Tibial nerve (tissue), 4 donors: ENCODE results near the gene TMUB1. TPM values are rescaled to one million over a fixed set of nuclear protein-coding genes. Genes with fewer than 3 reads are reported as not detected.

ENCODE experiments used
- DNase-seq, 2 donors: peaks; one replicate each; pipeline ENCODE4 v3.0.0-alpha.2; 2019; ENCODE audit warnings: low spot score in 2 of 2
- H3K27ac ChIP-seq, 4 donors: fragments of 200-600 bp; sonication (generic) in 3 of 4; one replicate each; pipeline ENCODE4 v1.5.1; 2017 to 2019; ENCODE audit warnings: mild to moderate bottlenecking in 1 of 4
- H3K27me3 ChIP-seq, 2 donors: fragments of 200-600 bp; sonication (generic) in 1 of 2; one replicate each; pipeline versions ENCODE4 v1.5.1 to v1.6.0; 2017 to 2019
- H3K36me3 ChIP-seq, 3 donors: fragments of 200-600 bp; sonication (generic); one replicate each; pipeline ENCODE4 v1.5.1; 2018 to 2019
- H3K4me1 ChIP-seq, 4 donors: fragments of 200-600 bp; sonication (generic) in 3 of 4; one replicate each; pipeline ENCODE4 v1.5.1; 2017 to 2019
- H3K4me3 ChIP-seq, 4 donors: fragments of 200-600 bp; sonication (generic) in 3 of 4; one replicate each; pipeline ENCODE4 v1.5.1; 2017 to 2019; ENCODE audit warnings: mild to moderate bottlenecking in 1 of 4, moderate library complexity in 1 of 4
- H3K9me3 ChIP-seq, 4 donors: fragments of 200-600 bp; sonication (generic) in 3 of 4; one replicate each; pipeline ENCODE4 v1.5.1; 2017 to 2019
- EP300 ChIP-seq, 2 donors: sonication (generic); formaldehyde crosslinking; IDR thresholded peaks; one replicate each; pipeline ENCODE4 v1.6.1; 2017; ENCODE audit warnings: antibody characterized with exemption in 2 of 2, mild to moderate bottlenecking in 1 of 2
- POLR2A ChIP-seq, 2 donors: fragments of 450-650 bp; IDR thresholded peaks; one replicate each; pipeline ENCODE4 v1.6.1; 2017; ENCODE audit warnings: antibody characterized with exemption in 2 of 2, mild to moderate bottlenecking in 2 of 2, moderate library complexity in 2 of 2
- WGBS, 2 donors: methylation state at CpG; one replicate each; pipeline ENCODE4 v1.1.5; 2018; 5-methylcytosine and 5-hydroxymethylcytosine counted together
- total RNA-seq, 4 donors: library from RNA; depleted of rRNA; stranded (reverse); fragments of >200 nt; gene quantifications; one replicate each; pipeline ENCODE4 v1.1.0, GENCODE V29; 2016
- TF ChIP-seq, protein P1 (sequence below), 5 experiments: fragments of 200-600 bp in 3 of 5; fragments of 450-650 bp in 2 of 5; sonication (generic) in 3 of 5; IDR thresholded peaks; one replicate each; pipeline ENCODE4 v1.5.1; 2016 to 2019; ENCODE audit warnings: antibody characterized with exemption in 5 of 5, mild to moderate bottlenecking in 3 of 5, moderate library complexity in 2 of 5

Gene TMUB1
- total RNA-seq, 4 donors from 2014 or later = 24.3 to 61.5 (median 33.8) TPM

DNA sequence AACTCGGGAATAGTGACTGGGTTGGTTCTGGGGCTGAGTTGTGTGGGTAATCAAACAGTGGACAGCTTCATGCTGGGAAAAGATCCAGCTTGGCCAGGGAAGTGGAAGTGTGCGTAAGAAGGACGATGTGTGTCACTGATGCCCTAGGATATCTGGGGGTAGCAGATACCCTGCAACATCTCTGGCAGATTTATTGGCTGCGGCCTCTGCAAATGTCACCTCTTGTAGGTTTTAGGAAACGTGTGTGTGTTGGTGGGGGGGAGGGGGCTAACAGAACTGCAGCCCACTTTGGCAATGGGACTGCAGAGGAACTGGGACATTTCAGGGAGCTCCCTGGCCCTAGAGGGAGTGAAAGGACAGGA lies 2.0 kb upstream of the TMUB1 start:
- Histone ChIP-seq H3K4me3 (peak overlapping the region in 2 of 4 donors; percentile 55 to 64), H3K36me3 (no peaks in the 10 kb centered on the region), H3K9me3 (no peaks in the 10 kb centered on the region), H3K27me3 (no peaks in the 10 kb centered on the region), H3K4me1 (peaks cover 0 to 71% (median 54%) of the 10 kb centered on the region in 4 donors), H3K27ac (peak overlapping the region; percentile 77 to 93 (median 81))
- no peak for DNase-seq
- TF ChIP-seq EP300 (IDR thresholded peaks at IDR 0.05) = no peak
- no peak for TF ChIP-seq POLR2A (IDR thresholded peaks at IDR 0.05)
- TF ChIP-seq, protein P1, sequence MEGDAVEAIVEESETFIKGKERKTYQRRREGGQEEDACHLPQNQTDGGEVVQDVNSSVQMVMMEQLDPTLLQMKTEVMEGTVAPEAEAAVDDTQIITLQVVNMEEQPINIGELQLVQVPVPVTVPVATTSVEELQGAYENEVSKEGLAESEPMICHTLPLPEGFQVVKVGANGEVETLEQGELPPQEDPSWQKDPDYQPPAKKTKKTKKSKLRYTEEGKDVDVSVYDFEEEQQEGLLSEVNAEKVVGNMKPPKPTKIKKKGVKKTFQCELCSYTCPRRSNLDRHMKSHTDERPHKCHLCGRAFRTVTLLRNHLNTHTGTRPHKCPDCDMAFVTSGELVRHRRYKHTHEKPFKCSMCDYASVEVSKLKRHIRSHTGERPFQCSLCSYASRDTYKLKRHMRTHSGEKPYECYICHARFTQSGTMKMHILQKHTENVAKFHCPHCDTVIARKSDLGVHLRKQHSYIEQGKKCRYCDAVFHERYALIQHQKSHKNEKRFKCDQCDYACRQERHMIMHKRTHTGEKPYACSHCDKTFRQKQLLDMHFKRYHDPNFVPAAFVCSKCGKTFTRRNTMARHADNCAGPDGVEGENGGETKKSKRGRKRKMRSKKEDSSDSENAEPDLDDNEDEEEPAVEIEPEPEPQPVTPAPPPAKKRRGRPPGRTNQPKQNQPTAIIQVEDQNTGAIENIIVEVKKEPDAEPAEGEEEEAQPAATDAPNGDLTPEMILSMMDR (IDR thresholded peaks at IDR 0.05) = no peak
- 31 to 48% methylated on average over 5 of the region's 5 CpGs for WGBS, 2 donors

DNA sequence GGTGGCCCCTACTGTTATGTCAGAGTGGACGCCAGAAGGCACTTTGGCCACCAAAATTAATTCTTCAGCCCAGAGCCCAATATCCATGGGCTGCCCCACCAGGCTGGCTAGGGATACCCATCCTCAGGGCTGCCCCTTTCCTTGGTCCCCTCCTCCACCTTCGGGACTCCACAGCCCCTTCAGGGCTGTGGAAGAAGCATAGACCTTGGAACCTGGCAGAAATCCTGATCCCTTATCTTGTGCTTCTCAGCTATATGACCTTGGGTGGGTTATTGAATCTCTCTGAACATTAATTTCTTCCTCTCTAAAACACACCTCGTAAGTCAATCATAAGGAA lies 499 bp upstream of the TMUB1 start:
- peak overlapping the region; percentile 67 to 93 (median 76) for H3K4me3 ChIP-seq
- no peak for DNase-seq
- peaks cover 0 to under 1% (median 0%) of the 10 kb centered on the region in 3 donors for H3K36me3 ChIP-seq
- peak overlapping the region; percentile 92 to 99 (median 98) for H3K27ac ChIP-seq
- WGBS, 2 donors = 26 to 31% methylated on average over 3 of the region's 3 CpGs
- H3K4me1 ChIP-seq = peaks cover 0 to 70% (median 53%) of the 10 kb centered on the region in 4 donors
- H3K9me3 ChIP-seq = no peaks in the 10 kb centered on the region
- TF ChIP-seq POLR2A (IDR thresholded peaks at IDR 0.05) = no peak
- no peak for TF ChIP-seq EP300 (IDR thresholded peaks at IDR 0.05)
- TF ChIP-seq, protein P1 (IDR thresholded peaks at IDR 0.05) = no peak
- H3K27me3 ChIP-seq = no peaks in the 10 kb centered on the region

DNA sequence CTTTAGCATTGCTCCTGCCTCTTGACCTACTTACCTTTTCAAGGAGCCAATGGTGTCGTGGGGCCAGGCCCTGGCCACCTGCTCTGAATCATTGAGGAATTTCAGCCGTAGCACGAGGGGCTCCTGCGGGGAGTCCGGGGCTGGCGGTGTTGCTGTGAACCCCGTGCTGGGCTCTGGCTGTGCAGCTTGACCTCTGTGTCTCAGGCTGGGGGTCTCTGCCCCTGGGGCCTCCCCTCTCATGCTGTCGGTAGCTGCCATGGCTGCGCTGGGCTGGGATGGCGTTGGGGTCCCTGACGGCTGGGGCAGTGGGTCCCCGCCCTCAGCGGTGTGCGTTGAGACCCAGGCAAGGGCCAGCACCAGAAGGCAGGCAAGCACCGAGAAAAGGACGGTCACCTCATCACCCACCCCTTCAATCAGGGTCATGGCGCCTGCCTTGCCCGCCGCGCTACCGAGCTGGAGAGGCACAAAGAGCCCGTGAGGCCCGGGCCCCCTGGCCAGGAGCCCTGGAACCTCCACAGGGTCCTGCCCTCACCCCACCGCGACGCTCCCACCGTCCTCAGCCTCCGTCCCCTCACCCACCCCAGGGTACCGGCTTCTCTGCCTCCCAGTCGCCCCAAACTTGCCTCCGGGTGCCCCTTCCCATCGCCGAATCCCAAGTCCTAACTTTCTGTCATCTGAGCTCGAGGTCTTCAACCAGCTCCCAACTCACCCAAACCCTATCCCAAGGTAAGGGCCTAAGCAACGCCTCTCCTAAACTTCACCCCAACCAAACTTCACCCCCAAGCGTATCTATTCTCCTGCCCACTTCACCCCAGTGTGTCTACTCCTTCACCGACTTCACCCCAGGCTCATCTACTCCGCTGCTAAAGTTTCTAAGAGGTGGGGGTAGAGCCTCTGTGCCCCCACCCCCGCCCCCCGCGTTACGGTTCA lies 887 bp downstream of the TMUB1 start:
- no peaks in the 10 kb centered on the region for H3K27me3 ChIP-seq
- peak overlapping the region; percentile 67 to 93 (median 76) for H3K4me3 ChIP-seq
- peaks cover 0 to 12% (median 0%) of the 10 kb centered on the region in 3 donors for H3K36me3 ChIP-seq
- H3K4me1 ChIP-seq = peaks cover 0 to 71% (median 42%) of the 10 kb centered on the region in 4 donors
- H3K9me3 ChIP-seq = no peaks in the 10 kb centered on the region
- H3K27ac ChIP-seq = peak overlapping the region; percentile 92 to 99 (median 98)
- WGBS, 2 donors = 44 to 55% methylated on average over 41 of the region's 42 CpGs
- TF ChIP-seq, protein P1 (IDR thresholded peaks at IDR 0.05) = no peak
- TF ChIP-seq POLR2A (IDR thresholded peaks at IDR 0.05) (no peak), EP300 (IDR thresholded peaks at IDR 0.05) (no peak)
- no peak for DNase-seq

DNA sequence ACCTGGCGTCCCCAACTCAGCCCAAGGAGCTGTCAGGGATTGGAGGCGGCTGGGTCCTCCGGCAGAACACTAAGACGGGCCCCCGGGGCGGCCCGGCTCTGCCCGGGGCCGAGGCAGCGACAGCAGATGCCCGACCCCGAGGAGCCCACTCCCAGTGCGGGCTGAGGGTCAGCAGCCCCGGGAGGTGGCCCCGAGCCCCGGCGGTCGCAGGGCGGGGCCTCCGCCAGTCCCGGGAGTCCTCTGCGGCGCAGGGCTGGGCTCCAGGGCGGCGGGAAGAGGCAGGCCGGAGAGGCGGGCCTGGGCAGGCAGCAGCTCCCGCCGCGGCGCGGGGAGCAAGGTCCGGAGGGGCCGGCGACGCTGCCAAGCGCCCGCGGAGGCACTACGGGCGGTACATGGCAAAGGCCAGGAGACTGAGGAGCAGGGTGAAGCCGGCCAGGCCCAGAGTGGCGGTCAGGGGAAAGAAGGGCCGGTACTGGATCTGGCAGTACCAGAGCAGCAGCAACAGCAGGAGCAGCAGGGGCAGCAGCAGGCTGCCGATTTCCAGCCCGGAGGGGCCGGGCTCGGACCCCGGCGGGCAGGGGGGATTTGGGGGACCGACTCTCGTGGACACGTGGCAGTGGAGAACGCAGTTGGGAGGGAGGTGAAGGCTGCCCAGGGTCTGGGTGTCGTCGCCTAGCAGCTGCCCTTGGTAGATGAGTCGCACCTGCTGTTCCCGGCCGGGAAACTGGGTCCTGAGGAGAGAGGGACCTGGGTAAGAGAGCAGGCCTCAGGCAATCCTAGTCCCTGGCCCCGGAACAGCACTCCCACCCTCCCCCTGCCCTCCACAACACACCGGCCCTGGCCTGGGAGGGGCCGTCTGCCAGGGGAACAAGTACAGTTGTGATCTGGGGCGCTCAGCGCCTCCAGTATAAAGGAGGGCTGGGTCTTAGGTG lies 1.9 kb downstream of the TMUB1 start:
- H3K27me3 ChIP-seq = no peaks in the 10 kb centered on the region
- H3K4me3 ChIP-seq = peak overlapping the region; percentile 67 to 92 (median 82)
- no peak for DNase-seq
- peaks cover 0 to 72% (median 42%) of the 10 kb centered on the region in 4 donors for H3K4me1 ChIP-seq
- H3K9me3 ChIP-seq = no peaks in the 10 kb centered on the region
- TF ChIP-seq EP300 (IDR thresholded peaks at IDR 0.05) (no peak), POLR2A (IDR thresholded peaks at IDR 0.05) (no peak)
- TF ChIP-seq, protein P1 (IDR thresholded peaks at IDR 0.05) = no peak
- H3K27ac ChIP-seq = peak overlapping the region; percentile 92 to 99 (median 98)
- peaks cover 0 to 21% (median 0%) of the 10 kb centered on the region in 3 donors for H3K36me3 ChIP-seq
- WGBS, 2 donors = 28 to 40% methylated on average over 30 to 38 of the region's 64 CpGs
